PC-9 (cell line): ENCODE measurements around the gene TM4SF1.

ENCODE experiments used
- CTCF ChIP-seq: fragments of 200-600 bp; sonication (generic); conservative IDR thresholded peaks from 2 replicates; pipeline ENCODE4 v1.6.1; 2017; ENCODE audit warnings: mixed run types, antibody characterized with exemption, mild to moderate bottlenecking, moderate library complexity
- EZH2 ChIP-seq: fragments of 200-600 bp; sonication (generic); IDR thresholded peaks from 2 replicates; pipeline ENCODE4 v1.8.0; 2017; ENCODE audit warnings: antibody characterized with exemption, low read depth

DNA sequence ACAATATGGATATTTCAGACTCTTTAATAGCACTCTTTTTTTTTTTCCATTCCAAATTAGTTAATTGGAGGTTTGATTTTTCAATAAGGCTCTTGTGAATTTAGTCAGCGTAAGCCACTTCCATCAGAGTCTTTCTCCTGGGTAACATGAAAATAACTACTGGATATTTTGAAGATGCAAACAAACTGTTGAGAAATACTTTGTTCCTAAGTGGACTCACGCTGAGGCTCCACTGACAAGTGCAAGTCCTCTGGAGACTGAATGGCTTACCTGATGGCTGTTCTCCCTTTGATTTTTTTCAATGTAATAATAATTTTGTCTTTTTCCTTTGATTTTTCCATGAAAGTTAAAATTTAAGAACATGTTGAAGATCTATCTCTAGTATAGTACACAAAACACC is 26.0 kb upstream of the TM4SF1 start:
- TF ChIP-seq CTCF = no peak
- no peak for TF ChIP-seq EZH2
